Stomach (tissue), 9 donors: ENCODE data around the gene SIPA1L2. TPM values are rescaled to one million over a fixed set of nuclear protein-coding genes. Genes with fewer than 3 reads are reported as not detected.

Source experiments
- DNase-seq, 2 donors: peaks; one replicate each; pipeline versions ENCODE4 v3.0.0 to v3.0.0-alpha.2; 2013 to 2019
- H3K27ac ChIP-seq, 5 donors: fragments of 200-600 bp in 4 of 5; sonication (generic) in 4 of 5; one replicate each; pipeline ENCODE4 v1.5.1; 2013 to 2019; ENCODE audit warnings: mild to moderate bottlenecking in 1 of 5, moderate library complexity in 1 of 5
- H3K27me3 ChIP-seq, 3 donors: fragments of 200-600 bp; sonication (generic); one replicate each; pipeline ENCODE4 v1.5.1; 2017 to 2019; ENCODE audit warnings: mixed run types in 1 of 3
- H3K36me3 ChIP-seq, 4 donors: fragments of 200-600 bp; sonication (generic); 1 replicate in 3 of 4; 2 replicates in 1 of 4; pipeline ENCODE4 v1.5.1; 2016 to 2019
- H3K4me1 ChIP-seq, 4 donors: fragments of 200-600 bp; sonication (generic); one replicate each; pipeline ENCODE4 v1.5.1; 2016 to 2019
- H3K4me3 ChIP-seq, 4 donors: fragments of 200-600 bp; sonication (generic) in 3 of 4; one replicate each; pipeline ENCODE4 v1.5.1; 2016 to 2019; ENCODE audit warnings: mild to moderate bottlenecking in 1 of 4
- H3K9me3 ChIP-seq, 4 donors: fragments of 200-600 bp; sonication (generic); one replicate each; pipeline ENCODE4 v1.5.1; 2016 to 2019
- CTCF ChIP-seq, 7 experiments: fragments of 450-650 bp in 4 of 7; fragments of 200-600 bp in 3 of 7; sonication (generic) in 3 of 7; IDR thresholded peaks; one replicate each; pipeline ENCODE4 v1.5.1; 2016 to 2019; ENCODE audit warnings: antibody characterized with exemption in 7 of 7, control low read depth in 2 of 7, mild to moderate bottlenecking in 1 of 7
- EP300 ChIP-seq: sonication (generic); formaldehyde crosslinking; IDR thresholded peaks from one replicate; pipeline ENCODE4 v1.6.1; 2017; ENCODE audit warnings: antibody characterized with exemption
- POLR2A ChIP-seq, 4 donors: fragments of 450-650 bp; IDR thresholded peaks; one replicate each; pipeline ENCODE4 v1.6.1; 2016; ENCODE audit warnings: antibody characterized with exemption in 4 of 4, control low read depth in 2 of 4, mild to moderate bottlenecking in 1 of 4, moderate library complexity in 1 of 4
- POLR2AphosphoS5 ChIP-seq, 3 donors: sonication (generic); formaldehyde crosslinking; IDR thresholded peaks; one replicate each; pipeline ENCODE4 v1.6.1; 2016; ENCODE audit warnings: antibody characterized with exemption in 3 of 3
- WGBS, 5 donors: extraction: QIAGEN DNeasy Blood & Tissue Kit in 3 of 5; methylation state at CpG; one replicate each; pipeline versions ENCODE4 v1.1.5 to v1.1.7; 2013 to 2018; 5-methylcytosine and 5-hydroxymethylcytosine counted together
- intact Hi-C: fragments of 100-400 bp; cut with DNase I; formaldehyde crosslinking; loops from one replicate; pipeline ENCODE4 v1.15.1; 2023; ENCODE audit warnings: low total_unique reads
- polyA plus RNA-seq, 3 donors: library from polyadenylated mRNA; stranded (reverse); fragments of 200-250 nt; gene quantifications; one replicate each; pipeline ENCODE4 v1.2.3, GENCODE V29; 2013
- total RNA-seq, 5 donors: library from RNA; depleted of rRNA; stranded (reverse); fragments of >200 nt; gene quantifications; one replicate each; pipeline versions ENCODE4 v1.1.0 to v1.2.3, GENCODE V29; 2014 to 2016
- donor health status: healthy with polysubstance abuse.
- donor health status: Bipolar disorder and iron deficiency.
- donor health status: healthy.

The SIPA1L2 gene
- total and polyA plus RNA-seq, 8 donors = 2.5 to 240 (median 10.3) TPM

- 91 to 100% (median 97%) methylated on average over 1 of the region's 1 CpG for WGBS, 5 donors
- TF ChIP-seq EP300 = no peak
- no peak for TF ChIP-seq POLR2AphosphoS5 (IDR thresholded peaks at IDR 0.05)
- no peak for TF ChIP-seq POLR2A (IDR thresholded peaks at IDR 0.05)
- intact Hi-C loops = no loop called here
Measured at GRCh38 chr1:232644209-232644608, 14.3 kb upstream of the SIPA1L2 start.

GRCh38 chr1:232643251-232643650, 13.3 kb upstream of the SIPA1L2 start:
- TF ChIP-seq CTCF (IDR thresholded peaks at IDR 0.05) (no peak), POLR2AphosphoS5 (IDR thresholded peaks at IDR 0.05) (no peak), EP300 (no peak), POLR2A (IDR thresholded peaks at IDR 0.05) (no peak)
- H3K4me1 ChIP-seq = no peaks in the 10 kb centered on the region
- H3K36me3 ChIP-seq = no peaks in the 10 kb centered on the region
- H3K27me3 ChIP-seq = no peaks in the 10 kb centered on the region
- H3K9me3 ChIP-seq = no peaks in the 10 kb centered on the region
- no peak for DNase-seq
- no peak overlapping the region for H3K27ac ChIP-seq
- intact Hi-C loops = no loop called here
- H3K4me3 ChIP-seq = no peak overlapping the region

More at GRCh38 chr1:232644209-232644608, 14.3 kb upstream of the SIPA1L2 start:
- Histone ChIP-seq H3K9me3 (no peaks in the 10 kb centered on the region), H3K27ac (no peak overlapping the region), H3K36me3 (no peaks in the 10 kb centered on the region), H3K4me1 (no peaks in the 10 kb centered on the region), H3K27me3 (no peaks in the 10 kb centered on the region), H3K4me3 (no peak overlapping the region)
- no peak for DNase-seq

GRCh38 chr1:232641507-232641906, 11.6 kb upstream of the SIPA1L2 start:
- Histone ChIP-seq H3K4me3 (no peak overlapping the region), H3K27ac (no peak overlapping the region), H3K9me3 (no peaks in the 10 kb centered on the region), H3K36me3 (no peaks in the 10 kb centered on the region), H3K27me3 (no peaks in the 10 kb centered on the region), H3K4me1 (peaks cover 0 to 1% (median 0%) of the 10 kb centered on the region in 4 donors)
- intact Hi-C loops = no loop called here
- WGBS, 5 donors = 44 to 69% (median 54%) methylated on average over 6 of the region's 6 CpGs
- DNase-seq = no peak
- TF ChIP-seq POLR2AphosphoS5 (IDR thresholded peaks at IDR 0.05) (no peak), EP300 (no peak), CTCF (IDR thresholded peaks at IDR 0.05) (no peak), POLR2A (IDR thresholded peaks at IDR 0.05) (no peak)

- H3K4me3 ChIP-seq = no peak overlapping the region
- peaks cover 0 to 21% (median 0%) of the 10 kb centered on the region in 4 donors for H3K4me1 ChIP-seq
- H3K9me3 ChIP-seq = no peaks in the 10 kb centered on the region
- WGBS, 5 donors = 78 to 94% (median 88%) methylated on average over 2 of the region's 2 CpGs
- H3K36me3 ChIP-seq = no peaks in the 10 kb centered on the region
- intact Hi-C loops = loop anchor here (5.0 to 10.0 kb wide), 4 partner anchors 318 to 769 kb away; partner anchors contain the start of gene NTPCR
- TF ChIP-seq POLR2A (IDR thresholded peaks at IDR 0.05) = no peak
- no peak for TF ChIP-seq POLR2AphosphoS5 (IDR thresholded peaks at IDR 0.05)
- TF ChIP-seq CTCF (IDR thresholded peaks at IDR 0.05) = no peak
- TF ChIP-seq EP300 = no peak
- H3K27me3 ChIP-seq = no peaks in the 10 kb centered on the region
- DNase-seq = no peak
- no peak overlapping the region for H3K27ac ChIP-seq
Measured at GRCh38 chr1:232636799-232637198, 6.9 kb upstream of the SIPA1L2 start.

GRCh38 chr1:232635778-232636356, 5.9 kb upstream of the SIPA1L2 start:
- 0 to 2% (median 1%) methylated on average over 3 of the region's 3 CpGs for WGBS, 5 donors
- no peaks in the 10 kb centered on the region for H3K27me3 ChIP-seq
- H3K4me1 ChIP-seq = peaks cover 0 to 27% (median 4%) of the 10 kb centered on the region in 4 donors
- H3K27ac ChIP-seq = no peak overlapping the region
- peak in 1 of 2 donors; percentile 77 for DNase-seq
- intact Hi-C loops = loop anchor here (5.0 to 10.0 kb wide), 4 partner anchors 319 to 769 kb away; partner anchors contain the start of gene NTPCR
- TF ChIP-seq CTCF (IDR thresholded peaks at IDR 0.05) (peak in 5 of 7 experiments; percentile 47 to 80 (median 74)), POLR2AphosphoS5 (IDR thresholded peaks at IDR 0.05) (no peak)
- H3K9me3 ChIP-seq = no peaks in the 10 kb centered on the region
- H3K36me3 ChIP-seq = no peaks in the 10 kb centered on the region
- no peak overlapping the region for H3K4me3 ChIP-seq
